GM12872 (cell line): ENCODE data around the gene BACE1.

Experiments
- CTCF ChIP-seq: IDR thresholded peaks from 3 replicates; pipeline ENCODE4 v1.5.1; 2011; ENCODE audit warnings: low read depth, mild to moderate bottlenecking, low read length, moderate library complexity; ENCODE audit not compliant: insufficient read depth

The BACE1 gene

GRCh38 chr11:117316197-117316961 lies at the start of gene BACE1:
BACE1 (minus strand) TSS chr11:117316256; CDS start chr11:117315795, 461 bp downstream.
- no peak for TF ChIP-seq CTCF

- no peak for TF ChIP-seq CTCF
Observed at GRCh38 chr11:117361432-117361831, 45.4 kb upstream of the BACE1 start.

- TF ChIP-seq CTCF, result peak; percentile 13; the same call in 1 of the 3 replicates
Observed at GRCh38 chr11:117356126-117356890, 40.3 kb upstream of the BACE1 start.

GRCh38 chr11:117354550-117354949 lies 38.5 kb upstream of the BACE1 start:
- no peak for TF ChIP-seq CTCF

GRCh38 chr11:117345039-117345438 lies 29.0 kb upstream of the BACE1 start:
- no peak for TF ChIP-seq CTCF

GRCh38 chr11:117337076-117337475 lies 21.0 kb upstream of the BACE1 start:
- TF ChIP-seq CTCF, result no peak

- no peak for TF ChIP-seq CTCF
Observed at GRCh38 chr11:117335399-117335798, 19.3 kb upstream of the BACE1 start.
